GM20000 (cell line): ENCODE data around the gene FERMT2.

ENCODE experiments used
- DNase-seq: peaks from one replicate; pipeline ENCODE4 v3.0.0; 2012; ENCODE audit warnings: low spot score
- TF ChIP-seq, protein P1 (sequence below): IDR thresholded peaks from 2 replicates; pipeline ENCODE4 v1.5.1; 2012; ENCODE audit warnings: mild to moderate bottlenecking, control low read depth; ENCODE audit errors: extremely low read depth, missing control alignments

FERMT2 gene

DNA sequence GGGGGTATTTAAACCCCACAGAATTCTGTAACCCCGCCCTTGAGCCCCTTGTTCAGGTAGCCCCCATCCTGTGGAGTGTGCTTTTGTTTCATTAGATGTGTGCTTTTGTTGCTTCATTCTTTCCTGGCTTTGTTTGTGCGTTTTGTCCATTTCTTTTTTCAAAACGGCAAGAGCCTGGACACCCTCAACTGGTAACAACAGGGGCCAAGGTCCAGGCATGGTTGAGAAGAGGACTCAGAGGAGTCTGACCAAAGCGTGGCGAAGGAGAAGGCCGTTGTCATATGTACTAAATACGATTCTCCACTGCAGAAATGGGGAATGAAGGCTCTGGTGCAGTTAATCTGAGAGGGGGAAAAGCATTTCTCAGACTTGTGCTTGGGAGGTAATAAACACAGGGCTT lies 113.4 kb downstream of the FERMT2 start:
- no peak for DNase-seq
- TF ChIP-seq, protein P1, sequence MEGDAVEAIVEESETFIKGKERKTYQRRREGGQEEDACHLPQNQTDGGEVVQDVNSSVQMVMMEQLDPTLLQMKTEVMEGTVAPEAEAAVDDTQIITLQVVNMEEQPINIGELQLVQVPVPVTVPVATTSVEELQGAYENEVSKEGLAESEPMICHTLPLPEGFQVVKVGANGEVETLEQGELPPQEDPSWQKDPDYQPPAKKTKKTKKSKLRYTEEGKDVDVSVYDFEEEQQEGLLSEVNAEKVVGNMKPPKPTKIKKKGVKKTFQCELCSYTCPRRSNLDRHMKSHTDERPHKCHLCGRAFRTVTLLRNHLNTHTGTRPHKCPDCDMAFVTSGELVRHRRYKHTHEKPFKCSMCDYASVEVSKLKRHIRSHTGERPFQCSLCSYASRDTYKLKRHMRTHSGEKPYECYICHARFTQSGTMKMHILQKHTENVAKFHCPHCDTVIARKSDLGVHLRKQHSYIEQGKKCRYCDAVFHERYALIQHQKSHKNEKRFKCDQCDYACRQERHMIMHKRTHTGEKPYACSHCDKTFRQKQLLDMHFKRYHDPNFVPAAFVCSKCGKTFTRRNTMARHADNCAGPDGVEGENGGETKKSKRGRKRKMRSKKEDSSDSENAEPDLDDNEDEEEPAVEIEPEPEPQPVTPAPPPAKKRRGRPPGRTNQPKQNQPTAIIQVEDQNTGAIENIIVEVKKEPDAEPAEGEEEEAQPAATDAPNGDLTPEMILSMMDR = no peak

DNA sequence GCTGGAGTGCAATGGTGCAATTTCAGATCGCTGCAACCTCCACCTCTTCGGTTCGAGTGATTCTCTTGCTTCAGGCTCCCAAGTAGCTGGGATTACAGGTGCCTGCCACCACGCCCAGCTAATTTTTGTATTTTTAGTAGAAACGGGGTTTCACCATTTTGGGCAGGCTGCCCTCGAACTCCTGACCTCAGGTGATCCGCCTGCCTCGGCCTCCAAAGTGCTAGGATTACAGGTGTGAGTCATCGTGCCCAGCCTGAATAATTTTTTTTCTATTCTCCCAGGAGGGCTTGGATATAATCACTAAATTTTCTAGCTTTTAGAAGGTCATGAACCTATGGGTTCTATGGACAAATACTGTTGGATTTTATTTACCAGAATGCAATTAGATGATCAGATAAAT lies 114.8 kb downstream of the FERMT2 start:
- TF ChIP-seq, protein P1 = no peak
- DNase-seq = no peak

- TF ChIP-seq, protein P1 = no peak
- no peak for DNase-seq
Measured at GRCh38 chr14:52835122-52835903, 115.5 kb downstream of the FERMT2 start.

GRCh38 chr14:52834440-52834842 lies 116.4 kb downstream of the FERMT2 start:
- TF ChIP-seq, protein P1 = no peak
- no peak for DNase-seq

DNA sequence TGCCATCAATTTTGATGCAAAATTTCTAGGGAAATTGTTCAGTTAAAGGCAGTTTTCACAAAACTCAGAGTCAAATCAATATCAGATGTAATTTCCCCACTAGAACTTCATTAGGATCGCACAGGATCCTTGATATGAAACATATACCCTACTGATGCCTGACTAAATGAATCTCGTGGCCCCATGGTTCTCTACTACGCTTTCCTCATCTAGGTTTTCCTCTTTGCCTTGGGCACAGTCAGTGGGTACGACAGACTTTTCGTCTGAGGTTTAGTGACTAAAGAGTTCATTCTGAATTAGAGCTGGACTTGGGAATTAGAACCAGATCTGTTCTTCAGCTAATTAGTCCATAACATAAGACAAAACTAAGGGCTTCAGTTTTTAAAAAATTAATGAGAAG lies 117.0 kb downstream of the FERMT2 start:
- TF ChIP-seq, protein P1 = no peak
- DNase-seq = no peak

- TF ChIP-seq, protein P1 = no peak
- DNase-seq = no peak
Measured at GRCh38 chr14:52829527-52830185, 121.2 kb downstream of the FERMT2 start.

- TF ChIP-seq, protein P1 = no peak
- no peak for DNase-seq
Measured at GRCh38 chr14:52827426-52827825, 123.4 kb downstream of the FERMT2 start.
